RWPE1 (cell line): ENCODE data around the gene ATP6V0E2.

Source experiments
- CTCF ChIA-PET: fragments of 350-600 bp; sonication (Branson Sonifier 250); formaldehyde crosslinking; extraction: SDS; loops from one replicate; lab custom pipeline; 2021; lab: Yijun Ruan, JAX
- POLR2A ChIA-PET: fragments of 400-600 bp; formaldehyde crosslinking; extraction: SDS; loops from one replicate; lab custom pipeline; 2020; ENCODE audit warnings: antibody characterized with exemption; ENCODE audit not compliant: low non-redundant PET; lab: Yijun Ruan, JAX
- DNase-seq: peaks from one replicate; pipeline ENCODE4 v3.0.0; 2012; ENCODE audit warnings: low spot score
- H3K27ac ChIP-seq: fragments of 450-650 bp; 2 replicates; pipeline ENCODE4 v1.5.1; 2017
- TF ChIP-seq, protein P1 (sequence below): fragments of 450-650 bp; conservative IDR thresholded peaks from 2 replicates; pipeline ENCODE4 v1.5.1; 2017; ENCODE audit warnings: low read depth, mild to moderate bottlenecking

Gene ATP6V0E2

DNA sequence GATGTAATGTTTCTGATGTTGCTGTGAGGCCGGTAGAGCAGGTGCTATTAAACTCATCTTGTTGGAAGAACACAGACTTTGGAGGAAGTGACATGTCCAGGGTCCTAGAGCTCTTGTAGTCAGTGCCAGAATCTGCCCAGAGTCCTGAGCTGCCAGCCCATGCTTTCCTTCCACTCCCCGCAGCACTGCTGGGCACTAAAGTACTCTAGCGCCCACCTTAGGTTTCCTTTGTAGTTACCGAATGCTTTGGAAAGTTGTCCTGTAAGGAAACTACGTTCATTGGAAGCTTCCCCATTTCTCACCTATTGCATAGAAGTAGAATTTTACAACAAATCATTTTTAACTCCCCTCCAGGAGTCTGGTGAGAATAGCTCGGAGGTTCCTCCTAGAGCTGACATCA is 24.6 kb upstream of the ATP6V0E2 start:
- POLR2A ChIA-PET: no interaction called here
- no peak for DNase-seq
- TF ChIP-seq, protein P1, sequence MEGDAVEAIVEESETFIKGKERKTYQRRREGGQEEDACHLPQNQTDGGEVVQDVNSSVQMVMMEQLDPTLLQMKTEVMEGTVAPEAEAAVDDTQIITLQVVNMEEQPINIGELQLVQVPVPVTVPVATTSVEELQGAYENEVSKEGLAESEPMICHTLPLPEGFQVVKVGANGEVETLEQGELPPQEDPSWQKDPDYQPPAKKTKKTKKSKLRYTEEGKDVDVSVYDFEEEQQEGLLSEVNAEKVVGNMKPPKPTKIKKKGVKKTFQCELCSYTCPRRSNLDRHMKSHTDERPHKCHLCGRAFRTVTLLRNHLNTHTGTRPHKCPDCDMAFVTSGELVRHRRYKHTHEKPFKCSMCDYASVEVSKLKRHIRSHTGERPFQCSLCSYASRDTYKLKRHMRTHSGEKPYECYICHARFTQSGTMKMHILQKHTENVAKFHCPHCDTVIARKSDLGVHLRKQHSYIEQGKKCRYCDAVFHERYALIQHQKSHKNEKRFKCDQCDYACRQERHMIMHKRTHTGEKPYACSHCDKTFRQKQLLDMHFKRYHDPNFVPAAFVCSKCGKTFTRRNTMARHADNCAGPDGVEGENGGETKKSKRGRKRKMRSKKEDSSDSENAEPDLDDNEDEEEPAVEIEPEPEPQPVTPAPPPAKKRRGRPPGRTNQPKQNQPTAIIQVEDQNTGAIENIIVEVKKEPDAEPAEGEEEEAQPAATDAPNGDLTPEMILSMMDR: no peak
- H3K27ac ChIP-seq: no peak overlapping the region
- CTCF ChIA-PET: no interaction called here

DNA sequence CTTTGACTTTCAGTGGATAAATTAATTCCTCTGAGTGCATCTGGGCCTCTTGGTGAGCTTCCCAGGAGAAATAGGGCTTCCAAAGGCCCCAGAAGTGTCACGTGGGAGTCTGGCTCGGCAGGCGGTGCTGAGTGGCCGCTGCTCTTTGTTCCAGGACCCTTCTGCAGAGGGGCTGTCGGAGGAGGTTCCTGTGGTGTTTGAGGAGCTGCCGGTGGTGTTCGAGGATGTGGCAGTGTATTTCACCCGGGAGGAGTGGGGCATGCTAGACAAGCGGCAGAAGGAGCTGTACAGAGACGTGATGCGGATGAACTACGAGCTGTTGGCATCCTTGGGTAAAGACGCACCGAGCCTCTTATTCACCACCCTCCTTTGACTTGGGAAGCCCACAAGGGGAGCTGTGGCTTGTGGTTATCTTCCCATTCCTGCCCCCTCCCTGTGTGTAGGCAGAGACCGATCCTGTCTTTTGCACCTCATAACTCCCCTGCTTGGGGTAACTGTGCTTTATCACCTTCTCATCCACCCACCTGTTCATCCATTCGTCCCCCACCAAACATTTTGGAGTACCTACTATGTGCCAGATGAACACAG is 23.7 kb upstream of the ATP6V0E2 start:
- CTCF ChIA-PET: no interaction called here
- POLR2A ChIA-PET: no interaction called here
- no peak for DNase-seq
- no peak overlapping the region for H3K27ac ChIP-seq
- TF ChIP-seq, protein P1: no peak

DNA sequence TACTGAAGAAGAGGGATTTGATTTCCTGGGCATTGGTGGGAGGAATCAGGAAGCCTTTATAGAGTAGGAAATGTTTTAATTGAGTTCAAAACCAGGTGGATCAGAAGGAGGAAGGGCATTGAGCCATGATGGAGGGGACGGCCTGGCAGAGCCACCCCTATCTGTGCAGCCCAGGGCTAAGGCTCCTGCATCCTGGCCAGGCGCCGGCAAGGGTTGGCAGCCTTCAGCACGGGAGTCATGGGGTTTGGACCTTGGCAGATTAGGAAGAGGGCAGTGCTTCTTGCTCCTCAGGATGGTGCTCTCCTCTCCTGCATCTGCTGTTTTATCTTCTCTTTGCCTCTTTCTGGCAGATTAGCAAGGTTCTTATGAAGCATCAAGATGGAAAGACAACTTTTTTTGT is 23.1 kb upstream of the ATP6V0E2 start:
- DNase-seq: no peak
- ChIA-PET POLR2A (no interaction called here), CTCF (no interaction called here)
- TF ChIP-seq, protein P1: no peak
- H3K27ac ChIP-seq: no peak overlapping the region

DNA sequence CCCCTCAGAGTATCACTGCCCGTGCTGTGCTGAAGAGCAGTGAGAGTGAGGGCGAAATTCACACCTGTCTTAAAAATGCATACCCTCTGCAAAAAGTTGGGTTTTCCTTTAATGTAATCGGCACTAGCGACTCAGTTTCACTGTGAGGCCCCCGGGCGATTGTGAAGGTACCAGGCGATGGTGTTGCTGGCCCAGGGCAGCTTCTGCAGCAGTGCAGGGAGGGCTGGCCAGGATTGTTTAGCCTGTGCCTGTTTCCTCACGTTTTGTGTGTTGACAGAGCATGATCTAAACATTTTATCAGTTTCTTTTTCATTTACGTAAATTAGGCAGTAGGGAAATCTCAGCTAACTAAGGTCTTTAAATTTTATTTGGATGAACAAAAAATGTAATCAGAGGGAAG is 22.3 kb upstream of the ATP6V0E2 start:
- ChIA-PET POLR2A (no interaction called here), CTCF (no interaction called here)
- no peak for DNase-seq
- H3K27ac ChIP-seq: no peak overlapping the region
- TF ChIP-seq, protein P1: no peak

DNA sequence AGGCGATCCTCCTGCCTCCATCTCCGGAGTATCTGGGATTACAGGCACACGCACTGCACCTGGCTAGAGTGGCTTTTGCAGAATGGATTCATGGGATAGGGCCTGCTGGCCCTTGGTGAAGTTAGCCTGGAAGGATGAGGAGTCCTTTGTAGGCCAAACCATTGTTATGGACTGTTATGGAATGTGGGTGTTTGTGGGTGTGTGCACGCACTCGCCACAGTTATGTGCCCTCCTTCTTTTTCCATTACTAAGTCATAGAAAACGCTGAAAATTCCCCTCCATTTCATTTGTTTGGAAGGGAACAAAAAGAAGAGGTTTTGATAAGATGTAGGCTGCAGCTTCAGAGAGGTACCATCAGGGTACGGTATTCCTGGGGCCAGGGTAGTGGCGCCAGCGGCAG is 20.6 kb upstream of the ATP6V0E2 start:
- H3K27ac ChIP-seq: no peak overlapping the region
- TF ChIP-seq, protein P1: no peak
- POLR2A ChIA-PET: interaction anchor here (0.6 kb wide), 1 partner anchor 512 kb away, joined by 3 read pairs; no protein-coding TSS in a partner anchor
- CTCF ChIA-PET: no interaction called here
- no peak for DNase-seq

DNA sequence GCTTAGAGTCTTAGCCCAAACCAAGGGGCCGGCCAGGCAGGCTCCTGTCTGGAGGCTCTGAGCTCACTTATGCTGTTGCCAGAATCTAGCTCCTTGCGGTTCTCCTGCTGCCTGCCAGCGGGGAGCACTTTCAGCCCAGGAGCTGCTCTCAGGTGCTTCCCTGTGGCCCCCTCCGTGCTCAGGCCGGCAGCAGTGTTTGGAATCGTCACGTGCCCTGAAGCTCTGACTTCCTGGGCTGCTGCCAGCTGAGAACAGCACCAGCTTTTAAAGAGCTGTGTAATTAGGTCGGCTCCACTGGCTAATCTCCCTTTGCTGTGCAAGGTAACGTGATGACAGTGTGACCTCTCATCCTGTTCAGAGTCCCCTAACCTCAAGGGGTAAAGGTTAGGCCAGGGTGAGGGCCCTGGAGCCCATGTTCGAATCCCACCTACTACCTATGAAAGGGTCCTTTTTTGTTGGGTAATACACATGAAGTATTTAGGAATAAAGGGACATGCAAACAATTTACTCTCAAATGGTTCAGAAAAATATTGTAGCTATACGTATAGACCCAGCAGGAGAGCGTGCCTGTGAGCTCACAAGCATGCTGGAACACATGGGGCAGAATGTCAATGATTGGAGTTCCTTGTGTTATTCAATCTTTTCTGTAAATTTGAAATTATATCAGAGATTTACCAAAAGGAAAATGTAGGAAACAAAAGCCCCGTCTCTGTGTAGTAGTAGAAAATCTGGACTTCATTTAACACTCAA is 19.0 kb upstream of the ATP6V0E2 start:
- POLR2A ChIA-PET: no interaction called here
- TF ChIP-seq, protein P1: no peak
- peak overlapping the region; percentile 38 for H3K27ac ChIP-seq
- CTCF ChIA-PET: interaction anchor here (0.6 kb wide), 1 partner anchor 584 kb away, joined by 3 read pairs; no protein-coding TSS in a partner anchor
- peak; percentile 21 for DNase-seq
